ENCODE measurements around the gene C10orf95.

DNA sequence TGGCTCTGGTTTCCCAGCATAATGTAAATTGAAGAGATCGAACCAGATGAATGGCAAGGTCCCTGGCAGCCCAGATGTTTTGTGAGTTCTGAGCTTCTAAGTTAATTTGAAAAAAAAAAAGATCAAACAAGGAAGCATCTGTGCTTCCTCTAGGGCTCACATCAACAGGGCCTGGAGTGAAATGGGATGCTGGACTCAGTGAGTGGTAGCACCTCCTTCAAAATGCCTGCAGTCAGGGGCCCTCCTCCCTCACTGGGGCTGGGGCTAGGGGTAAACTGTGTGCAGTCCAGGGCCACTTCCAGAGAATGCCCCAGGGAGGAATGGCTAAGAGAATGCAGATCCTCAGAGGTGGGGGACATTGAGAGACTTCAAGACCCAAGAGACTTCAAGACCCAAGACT lies 13.0 kb downstream of the C10orf95 start:
- TF ChIP-seq, protein P1, sequence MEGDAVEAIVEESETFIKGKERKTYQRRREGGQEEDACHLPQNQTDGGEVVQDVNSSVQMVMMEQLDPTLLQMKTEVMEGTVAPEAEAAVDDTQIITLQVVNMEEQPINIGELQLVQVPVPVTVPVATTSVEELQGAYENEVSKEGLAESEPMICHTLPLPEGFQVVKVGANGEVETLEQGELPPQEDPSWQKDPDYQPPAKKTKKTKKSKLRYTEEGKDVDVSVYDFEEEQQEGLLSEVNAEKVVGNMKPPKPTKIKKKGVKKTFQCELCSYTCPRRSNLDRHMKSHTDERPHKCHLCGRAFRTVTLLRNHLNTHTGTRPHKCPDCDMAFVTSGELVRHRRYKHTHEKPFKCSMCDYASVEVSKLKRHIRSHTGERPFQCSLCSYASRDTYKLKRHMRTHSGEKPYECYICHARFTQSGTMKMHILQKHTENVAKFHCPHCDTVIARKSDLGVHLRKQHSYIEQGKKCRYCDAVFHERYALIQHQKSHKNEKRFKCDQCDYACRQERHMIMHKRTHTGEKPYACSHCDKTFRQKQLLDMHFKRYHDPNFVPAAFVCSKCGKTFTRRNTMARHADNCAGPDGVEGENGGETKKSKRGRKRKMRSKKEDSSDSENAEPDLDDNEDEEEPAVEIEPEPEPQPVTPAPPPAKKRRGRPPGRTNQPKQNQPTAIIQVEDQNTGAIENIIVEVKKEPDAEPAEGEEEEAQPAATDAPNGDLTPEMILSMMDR (IDR thresholded peaks at IDR 0.05) = no peak
- no peak for TF ChIP-seq POLR2A (IDR thresholded peaks at IDR 0.05; ENCODE audit: low read depth)
- TF ChIP-seq POLR2AphosphoS5 (IDR thresholded peaks at IDR 0.05) = no peak

Measured in esophagus muscularis mucosa (tissue), 3 donors.